C4-2B (cell line): ENCODE data around the gene OTOP1.

Source experiments
- H3K27ac ChIP-seq: fragments of 450-650 bp; 2 replicates; pipeline ENCODE4 v1.5.1; 2017
- CTCF ChIP-seq: fragments of 450-650 bp; conservative IDR thresholded peaks from 2 replicates; pipeline ENCODE4 v1.5.1; 2017; ENCODE audit warnings: mild to moderate bottlenecking
- ZFX ChIP-seq: fragments of 450-650 bp; IDR thresholded peaks from 2 replicates; pipeline ENCODE4 v1.6.1; 2017

The OTOP1 gene

GRCh38 chr4:4226606-4227438 is at the start of gene OTOP1:
TSS of gene OTOP1 (minus strand) at chr4:4226929. CDS start at chr4:4226864, 65 bp downstream.
- TF ChIP-seq CTCF (no peak), ZFX (no peak)

GRCh38 chr4:4274226-4274625 is 47.5 kb upstream of the OTOP1 start:
- no peak overlapping the region for H3K27ac ChIP-seq
- TF ChIP-seq ZFX = no peak

More at GRCh38 chr4:4226606-4227438, at the start of gene OTOP1:
- no peak within 1 kb of the TSS for H3K27ac ChIP-seq

GRCh38 chr4:4271912-4272311 is 45.2 kb upstream of the OTOP1 start:
- TF ChIP-seq ZFX (no peak), CTCF (no peak)
- H3K27ac ChIP-seq = no peak overlapping the region

- H3K27ac ChIP-seq = no peak overlapping the region
- TF ChIP-seq ZFX = no peak
- no peak for TF ChIP-seq CTCF
Measured at GRCh38 chr4:4270529-4270928, 43.8 kb upstream of the OTOP1 start.

- no peak for TF ChIP-seq ZFX
- TF ChIP-seq CTCF = no peak
- H3K27ac ChIP-seq = no peak overlapping the region
Measured at GRCh38 chr4:4269856-4270255, 43.1 kb upstream of the OTOP1 start.

GRCh38 chr4:4269331-4269731 is 42.6 kb upstream of the OTOP1 start:
- TF ChIP-seq CTCF (no peak), ZFX (no peak)
- no peak overlapping the region for H3K27ac ChIP-seq

- no peak for TF ChIP-seq CTCF
- TF ChIP-seq ZFX = no peak
- H3K27ac ChIP-seq = no peak overlapping the region
Measured at GRCh38 chr4:4268776-4269175, 42.0 kb upstream of the OTOP1 start.

GRCh38 chr4:4267981-4268380 is 41.3 kb upstream of the OTOP1 start:
- no peak for TF ChIP-seq ZFX
- no peak for TF ChIP-seq CTCF
- no peak overlapping the region for H3K27ac ChIP-seq
